H1 (cell line): ENCODE measurements around the gene PLBD1. TPM values are rescaled to one million over a fixed set of nuclear protein-coding genes. Genes with fewer than 3 reads are reported as not detected.

ENCODE experiments used
- CTCF ChIA-PET: fragments of 300-600 bp; sonication (Branson Sonifier 250); formaldehyde crosslinking; loops from one replicate; lab custom pipeline; 2021; ENCODE audit not compliant: partially characterized antibody; lab: Charles Lee
- POLR2A ChIA-PET: fragments of 300-600 bp; sonication (Branson Sonifier 250); formaldehyde crosslinking; loops from one replicate; lab custom pipeline; 2021; ENCODE audit warnings: inconsistent platforms; ENCODE audit not compliant: partially characterized antibody; lab: Charles Lee
- DNase-seq, 2 experiments: peaks; one replicate each; pipeline versions ENCODE4 v3.0.0 to v3.0.0-alpha.2; 2010 to 2022; ENCODE audit warnings: low spot score in 2 of 2, low read depth in 1 of 2, mixed read lengths in 1 of 2
- FAIRE-seq: peaks from 2 replicates; lab custom pipeline; 2011; peaks lifted over from hg19 to GRCh38; lab: Jason Lieb, UNC
- H2AFZ ChIP-seq: 2 replicates; pipeline ENCODE4 v1.8.1; 2012; ENCODE audit warnings: low read length, inconsistent platforms
- H2AK5ac ChIP-seq: 2 replicates; pipeline ENCODE4 v1.6.1; 2013; ENCODE audit warnings: low read depth, low read length
- H2BK120ac ChIP-seq: replicated peaks from 2 replicates; pipeline ENCODE3; 2013; ENCODE audit warnings: low read depth, low read length, inconsistent platforms
- H2BK12ac ChIP-seq: 2 replicates; pipeline ENCODE4 v1.6.1; 2013; ENCODE audit warnings: low read depth, low read length
- H2BK15ac ChIP-seq: 2 replicates; pipeline ENCODE4 v1.6.1; 2013; ENCODE audit warnings: low read length
- H2BK20ac ChIP-seq: 2 replicates; pipeline ENCODE4 v1.6.1; 2013; ENCODE audit warnings: low read length
- H2BK5ac ChIP-seq: 2 replicates; pipeline ENCODE4 v1.6.1; 2013; ENCODE audit warnings: low read depth, low read length
- H3K14ac ChIP-seq: 2 replicates; pipeline ENCODE4 v1.6.1; 2013; ENCODE audit warnings: inconsistent platforms; ENCODE audit not compliant: insufficient read length
- H3K18ac ChIP-seq: 2 replicates; pipeline ENCODE4 v1.6.1; 2013; ENCODE audit warnings: low read length; ENCODE audit errors: extremely low read depth
- H3K23ac ChIP-seq: 2 replicates; pipeline ENCODE4 v1.6.1; 2013; ENCODE audit warnings: inconsistent platforms; ENCODE audit not compliant: insufficient read length
- H3K23me2 ChIP-seq: 2 replicates; pipeline ENCODE4 v1.6.1; 2013; ENCODE audit warnings: low read depth, low read length
- H3K27ac ChIP-seq: 2 replicates; pipeline ENCODE4 v1.6.1; 2011; ENCODE audit warnings: low read depth, low read length, inconsistent platforms
- H3K27me3 ChIP-seq, 4 experiments: replicated peaks in 1 of 4; 1 replicate in 1 of 4; 2 replicates in 3 of 4; pipeline versions ENCODE4 v1.6.1 to v1.8.1; 2011 to 2013; ENCODE audit warnings: low read length in 3 of 4, mild to moderate bottlenecking in 3 of 4, inconsistent platforms in 2 of 4, mixed read lengths in 2 of 4, moderate library complexity in 1 of 4; ENCODE audit not compliant: control insufficient read depth in 3 of 4, insufficient read depth in 3 of 4; ENCODE audit errors: extremely low read depth in 1 of 4
- H3K36me3 ChIP-seq, 4 experiments: 2 replicates each; pipeline versions ENCODE4 v1.6.1 to v1.8.1; 2011 to 2013; ENCODE audit warnings: mild to moderate bottlenecking in 4 of 4, low read length in 3 of 4, moderate library complexity in 2 of 4, control low read depth in 1 of 4, inconsistent platforms in 1 of 4; ENCODE audit not compliant: insufficient read depth in 4 of 4, control insufficient read depth in 2 of 4
- H3K4ac ChIP-seq: replicated peaks from 2 replicates; pipeline ENCODE3; 2013; ENCODE audit warnings: low read length, low read depth, mixed read lengths, inconsistent platforms; ENCODE audit not compliant: insufficient read length
- H3K4me1 ChIP-seq, 4 experiments: replicated peaks in 1 of 4; 1 replicate in 1 of 4; 2 replicates in 3 of 4; pipeline versions ENCODE4 v1.6.1 to v1.8.1; 2011 to 2013; ENCODE audit warnings: low read length in 3 of 4, inconsistent platforms in 2 of 4, mixed read lengths in 1 of 4; ENCODE audit not compliant: insufficient read depth in 4 of 4, control insufficient read depth in 3 of 4
- H3K4me2 ChIP-seq, 2 experiments: 2 replicates each; pipeline versions ENCODE4 v1.6.1 to v1.8.1; 2011 to 2013; ENCODE audit warnings: low read depth in 2 of 2, low read length in 2 of 2, control low read depth in 1 of 2, inconsistent platforms in 1 of 2, mild to moderate bottlenecking in 1 of 2; ENCODE audit not compliant: insufficient read depth in 1 of 2
- H3K4me3 ChIP-seq, 4 experiments: fragments of 200-600, 300-600 bp in 1 of 4; sonication (generic), shearing (Covaris generic), sonication (Bioruptor Twin) in 1 of 4; 2 replicates each; pipeline versions ENCODE4 v1.5.1 to v1.8.1; 2011 to 2016; ENCODE audit warnings: low read length in 4 of 4, low read depth in 3 of 4, control low read depth in 2 of 4, inconsistent platforms in 2 of 4, mild to moderate bottlenecking in 2 of 4, mixed read lengths in 1 of 4, moderate library complexity in 1 of 4; ENCODE audit not compliant: insufficient read depth in 2 of 4; ENCODE audit errors: extremely low read depth in 1 of 4
- H3K56ac ChIP-seq: replicated peaks from 2 replicates; pipeline ENCODE3; 2013; ENCODE audit warnings: low read depth, mild to moderate bottlenecking, mixed read lengths, low read length, inconsistent platforms; ENCODE audit not compliant: insufficient read length
- H3K79me1 ChIP-seq: 2 replicates; pipeline ENCODE4 v1.6.1; 2013; ENCODE audit warnings: low read depth, low read length, control low read depth
- H3K79me2 ChIP-seq, 2 experiments: 2 replicates each; pipeline versions ENCODE4 v1.6.1 to v1.8.1; 2012 to 2013; ENCODE audit warnings: low read length in 2 of 2, mild to moderate bottlenecking in 2 of 2, inconsistent platforms in 1 of 2; ENCODE audit not compliant: insufficient read depth in 2 of 2, control insufficient read depth in 1 of 2
- H3K9ac ChIP-seq, 4 experiments: replicated peaks in 1 of 4; 1 replicate in 1 of 4; 2 replicates in 3 of 4; pipeline versions ENCODE4 v1.6.1 to v1.8.1; 2011 to 2013; ENCODE audit warnings: low read depth in 3 of 4, low read length in 3 of 4, control low read depth in 2 of 4, mild to moderate bottlenecking in 2 of 4, moderate library complexity in 2 of 4, inconsistent platforms in 1 of 4; ENCODE audit errors: extremely low read depth in 1 of 4
- H3K9me3 ChIP-seq, 2 experiments: 2 replicates each; pipeline versions ENCODE4 v1.6.1 to v1.8.1; 2012 to 2013; ENCODE audit warnings: mild to moderate bottlenecking in 2 of 2, moderate library complexity in 2 of 2, control low read depth in 1 of 2, inconsistent platforms in 1 of 2, low read depth in 1 of 2, low read length in 1 of 2, mixed read lengths in 1 of 2; ENCODE audit not compliant: insufficient read depth in 2 of 2
- H4K20me1 ChIP-seq, 2 experiments: replicated peaks in 1 of 2; 2 replicates each; pipeline versions ENCODE3 to v1.8.1; 2011 to 2013; ENCODE audit warnings: inconsistent platforms in 2 of 2, low read length in 2 of 2, mild to moderate bottlenecking in 1 of 2; ENCODE audit not compliant: insufficient read depth in 2 of 2, control insufficient read depth in 1 of 2
- H4K5ac ChIP-seq: 2 replicates; pipeline ENCODE4 v1.6.1; 2013; ENCODE audit warnings: low read length, low read depth, mixed read lengths, inconsistent platforms; ENCODE audit not compliant: insufficient read length
- H4K8ac ChIP-seq: 2 replicates; pipeline ENCODE4 v1.8.0; 2013; ENCODE audit warnings: mild to moderate bottlenecking, moderate library complexity, low read length, inconsistent platforms; ENCODE audit not compliant: insufficient read depth; ENCODE audit errors: extremely low read depth
- H4K91ac ChIP-seq: replicated peaks from 2 replicates; pipeline ENCODE3; 2013; ENCODE audit warnings: low read length, mixed read lengths, inconsistent platforms; ENCODE audit not compliant: insufficient read length
- BACH1 ChIP-seq: IDR thresholded peaks from 2 replicates; pipeline ENCODE4 v1.6.1; 2012; ENCODE audit warnings: low read length, improper control_type of control experiment
- BRCA1 ChIP-seq: IDR thresholded peaks from 2 replicates; pipeline ENCODE4 v1.6.1; 2012; ENCODE audit warnings: low read depth, low read length, improper control_type of control experiment
- CEBPB ChIP-seq: IDR thresholded peaks from 2 replicates; pipeline ENCODE4 v1.6.1; 2012; ENCODE audit warnings: low read depth, low read length
- CHD2 ChIP-seq: IDR thresholded peaks from 2 replicates; pipeline ENCODE4 v1.6.1; 2012; ENCODE audit warnings: low read length, improper control_type of control experiment
- HDAC6 ChIP-seq: IDR thresholded peaks from one replicate; pipeline ENCODE4 v1.7.1; 2012; ENCODE audit warnings: low read depth, mild to moderate bottlenecking, inconsistent platforms, low read length, moderate library complexity
- POLR2A ChIP-seq, 2 experiments: IDR thresholded peaks; 1 replicate in 1 of 2; 2 replicates in 1 of 2; pipeline ENCODE4 v1.6.1; 2011; ENCODE audit warnings: low read depth in 2 of 2, low read length in 2 of 2, mild to moderate bottlenecking in 2 of 2; ENCODE audit errors: control extremely low read depth in 1 of 2
- SP4 ChIP-seq: IDR thresholded peaks from 2 replicates; pipeline ENCODE4 v1.6.1; 2012; ENCODE audit warnings: low read length, inconsistent platforms
- SRF ChIP-seq: IDR thresholded peaks from 2 replicates; pipeline ENCODE4 v1.6.1; 2011; ENCODE audit warnings: mild to moderate bottlenecking, low read depth, low read length, moderate library complexity
- TBP ChIP-seq: IDR thresholded peaks from 2 replicates; pipeline ENCODE4 v1.6.1; 2011; ENCODE audit warnings: low read depth, low read length, improper control_type of control experiment
- YY1 ChIP-seq: IDR thresholded peaks from 2 replicates; pipeline ENCODE4 v1.6.1; 2011; ENCODE audit warnings: low read depth, mild to moderate bottlenecking, low read length
- WGBS, 2 experiments: shearing (Covaris generic) in 1 of 2; methylation state at CpG; one replicate each; pipeline versions ENCODE4 v1.1.6 to v1.1.7; 2013 to 2015; ENCODE audit warnings: low lambda C conversion rate in 2 of 2, mixed read lengths in 2 of 2, inconsistent platforms in 1 of 2, low coverage in 1 of 2, missing lambda C conversion rate in 1 of 2; ENCODE audit not compliant: insufficient replicate concordance in 2 of 2, insufficient coverage in 1 of 2, insufficient read length in 1 of 2; ENCODE audit errors: extremely low coverage in 1 of 2, missing lambda C conversion rate in 1 of 2; 5-methylcytosine and 5-hydroxymethylcytosine counted together
- polyA plus RNA-seq, 7 experiments: library from polyadenylated mRNA; depleted of rRNA in 3 of 7; stranded (reverse) in 5 of 7; unstranded in 2 of 7; fragments of >200 nt in 5 of 7; fragments of 200-250 nt in 2 of 7; gene quantifications; 1 replicate in 5 of 7; 2 replicates in 1 of 7; 4 replicates in 1 of 7; pipeline versions ENCODE4 v1.2.1 to v1.2.3, GENCODE V29; 2011 to 2013; ENCODE audit warnings: missing spikeins in 2 of 7, mixed read lengths in 2 of 7
- total RNA-seq: library from RNA; stranded (reverse); fragmentation: NEBNext Ultra II Directional; extraction: Animal tissue kit (Norgen Biotek cat#: 25700); gene quantifications from 2 replicates; pipeline ENCODE4 v1.2.1, GENCODE V29; 2021
- TF ChIP-seq, protein P1 (sequence below): IDR thresholded peaks from 2 replicates; pipeline ENCODE4 v1.6.1; 2011; ENCODE audit warnings: low read length, improper control_type of control experiment

The PLBD1 gene
- total and polyA plus RNA-seq, 2 of the 8 experiments (the other 6 are each of a cell fraction or from before 2014, with no cell fraction given) = 6.3 to 12.3 TPM

DNA sequence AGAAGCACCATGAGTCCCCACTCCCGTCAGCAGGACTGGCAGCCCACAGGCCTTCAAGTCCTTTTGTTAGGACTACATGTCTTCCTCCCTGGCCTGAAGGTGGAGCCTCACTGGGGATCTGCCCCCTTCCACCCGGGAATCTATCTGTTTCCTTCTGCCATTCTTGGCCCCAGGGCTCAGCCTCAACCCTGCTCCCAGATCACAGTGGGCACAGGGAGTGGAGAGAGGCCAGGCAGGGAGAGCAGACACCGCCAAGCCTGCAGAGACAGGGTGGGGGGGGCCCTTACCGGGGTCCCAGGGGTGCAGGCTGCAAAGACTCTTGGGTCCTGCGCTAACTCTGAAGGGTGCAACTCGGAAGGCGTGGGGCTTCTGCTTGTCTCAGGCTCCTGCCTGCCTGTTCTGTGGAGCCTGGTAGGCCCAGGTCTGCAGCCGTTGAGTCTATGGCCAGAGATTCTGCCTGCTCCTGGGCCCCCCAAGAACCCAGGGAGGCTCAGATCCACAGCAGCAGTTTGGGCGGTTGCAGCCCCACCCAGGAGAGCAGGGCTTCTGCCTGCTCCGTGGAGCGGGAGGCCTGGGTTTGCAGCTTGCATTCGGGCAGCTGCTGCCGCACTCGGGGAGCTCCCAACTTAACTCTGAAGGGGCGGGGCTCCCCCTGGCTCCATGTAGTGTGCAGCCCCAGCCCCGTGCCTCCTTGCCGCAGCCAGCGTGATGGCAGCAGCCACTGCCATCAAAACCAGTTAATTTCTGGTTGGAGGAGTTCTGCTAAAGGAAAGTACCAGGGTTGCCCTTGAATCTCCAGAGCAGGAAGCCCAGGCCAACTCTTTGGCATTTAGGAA lies 21.7 kb upstream of the PLBD1 start:
- H4K91ac ChIP-seq = no peak overlapping the region
- H3K27ac ChIP-seq = no peak overlapping the region
- no peak overlapping the region for H4K5ac ChIP-seq
- no peak overlapping the region for H2BK20ac ChIP-seq
- no peak overlapping the region for H3K9ac ChIP-seq
- H4K20me1 ChIP-seq = no peaks in the 10 kb centered on the region
- no peak overlapping the region for H3K14ac ChIP-seq
- no peaks in the 10 kb centered on the region for H3K36me3 ChIP-seq
- H3K9me3 ChIP-seq = no peaks in the 10 kb centered on the region
- no peak overlapping the region for H3K23ac ChIP-seq
- 83% methylated on average over 16 of the region's 18 CpGs; no CpG with 5 or more reads in 1 of the 2 experiments for WGBS, 2 experiments
- H3K4me1 ChIP-seq = no peaks in the 10 kb centered on the region; a peak in 1 of 7 replicates
- ChIA-PET CTCF (interaction anchor here (0.7 kb wide), 1 partner anchor 16 kb away, joined by 3 read pairs; no protein-coding TSS in a partner anchor), POLR2A (interaction anchor here (0.7 kb wide), 1 partner anchor 75 kb away, joined by 3 read pairs; no protein-coding TSS in a partner anchor)
- H2BK120ac ChIP-seq = no peak overlapping the region
- H2AK5ac ChIP-seq = no peak overlapping the region
- FAIRE-seq (no peak), DNase-seq (peak in 1 of 2 experiments; percentile 59)
- H3K18ac ChIP-seq = peak overlapping the region; percentile 24; the same call in 1 of the 2 replicates
- H3K56ac ChIP-seq = no peak overlapping the region
- no peak overlapping the region; the same call in 1 of the 2 replicates for H2BK5ac ChIP-seq
- H2BK15ac ChIP-seq = no peak overlapping the region
- no peaks in the 10 kb centered on the region for H3K27me3 ChIP-seq
- no peak overlapping the region for H2BK12ac ChIP-seq
- H2AFZ ChIP-seq = 0 out of 2 replicates have a peak overlapping the region, but pooled peaks have one; percentile 60
- no peaks in the 10 kb centered on the region for H3K79me2 ChIP-seq
- no peak overlapping the region for H3K4ac ChIP-seq
- H3K4me3 ChIP-seq = no peak overlapping the region
- no peak for TF ChIP-seq CEBPB
- TF ChIP-seq HDAC6 = no peak
- no peak for TF ChIP-seq CHD2
- no peak for TF ChIP-seq SP4
- no peak for TF ChIP-seq YY1
- no peak for TF ChIP-seq SRF
- TF ChIP-seq BACH1 = no peak
- no peak for TF ChIP-seq POLR2A (IDR thresholded peaks at IDR 0.05; ENCODE audit: control extremely low read depth in 1 of 2, low read depth in 2 of 2, low read length in 2 of 2)
- TF ChIP-seq, protein P1, sequence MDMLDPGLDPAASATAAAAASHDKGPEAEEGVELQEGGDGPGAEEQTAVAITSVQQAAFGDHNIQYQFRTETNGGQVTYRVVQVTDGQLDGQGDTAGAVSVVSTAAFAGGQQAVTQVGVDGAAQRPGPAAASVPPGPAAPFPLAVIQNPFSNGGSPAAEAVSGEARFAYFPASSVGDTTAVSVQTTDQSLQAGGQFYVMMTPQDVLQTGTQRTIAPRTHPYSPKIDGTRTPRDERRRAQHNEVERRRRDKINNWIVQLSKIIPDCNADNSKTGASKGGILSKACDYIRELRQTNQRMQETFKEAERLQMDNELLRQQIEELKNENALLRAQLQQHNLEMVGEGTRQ = no peak
- TF ChIP-seq BRCA1 = no peak
- TF ChIP-seq TBP = no peak
- H3K4me2 ChIP-seq = no peak overlapping the region
- H3K23me2 ChIP-seq = no peaks in the 10 kb centered on the region
- H4K8ac ChIP-seq = peak overlapping the region; percentile 72; the same call in 1 of the 2 replicates
- no peaks in the 10 kb centered on the region for H3K79me1 ChIP-seq
